Keratinocyte (primary cell): ENCODE measurements around the gene MANBA.

Source experiments
- EZH2 ChIP-seq: IDR thresholded peaks from one replicate; pipeline ENCODE4 v1.6.1; 2012; ENCODE audit warnings: inconsistent platforms, mild to moderate bottlenecking, low read length, moderate library complexity
- TF ChIP-seq, protein P1 (sequence below), 3 experiments: IDR thresholded peaks in 1 of 3; conservative IDR thresholded peaks in 1 of 3; optimal IDR thresholded peaks in 1 of 3; 2 replicates in 2 of 3; 3 replicates in 1 of 3; pipeline versions ENCODE3 to v1.5.1; 2011; ENCODE audit warnings: low read length in 3 of 3, mild to moderate bottlenecking in 3 of 3, moderate library complexity in 2 of 3, control low read depth in 1 of 3, inconsistent platforms in 1 of 3; ENCODE audit not compliant: insufficient read depth in 2 of 3; ENCODE audit errors: extremely low read depth in 1 of 3

DNA sequence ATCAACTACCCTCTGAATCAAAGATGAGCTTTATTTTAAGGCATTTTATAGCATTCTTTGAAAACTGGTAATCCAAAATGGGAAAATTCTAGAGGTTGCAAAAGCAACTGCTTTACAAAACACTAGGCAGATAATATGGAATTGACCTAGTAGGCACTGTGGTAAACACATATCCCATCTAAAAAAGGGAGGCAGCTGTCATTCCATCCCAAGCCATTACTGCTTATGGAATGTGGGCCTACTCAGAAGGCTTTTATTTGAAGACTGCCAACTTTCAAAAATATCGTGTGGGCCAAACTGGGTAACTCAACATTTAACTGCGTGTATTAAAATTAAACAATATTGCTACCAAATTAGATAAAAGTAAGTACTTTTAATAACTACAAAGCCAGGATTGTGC, 47.2 kb upstream of the MANBA start:
- TF ChIP-seq, protein P1, sequence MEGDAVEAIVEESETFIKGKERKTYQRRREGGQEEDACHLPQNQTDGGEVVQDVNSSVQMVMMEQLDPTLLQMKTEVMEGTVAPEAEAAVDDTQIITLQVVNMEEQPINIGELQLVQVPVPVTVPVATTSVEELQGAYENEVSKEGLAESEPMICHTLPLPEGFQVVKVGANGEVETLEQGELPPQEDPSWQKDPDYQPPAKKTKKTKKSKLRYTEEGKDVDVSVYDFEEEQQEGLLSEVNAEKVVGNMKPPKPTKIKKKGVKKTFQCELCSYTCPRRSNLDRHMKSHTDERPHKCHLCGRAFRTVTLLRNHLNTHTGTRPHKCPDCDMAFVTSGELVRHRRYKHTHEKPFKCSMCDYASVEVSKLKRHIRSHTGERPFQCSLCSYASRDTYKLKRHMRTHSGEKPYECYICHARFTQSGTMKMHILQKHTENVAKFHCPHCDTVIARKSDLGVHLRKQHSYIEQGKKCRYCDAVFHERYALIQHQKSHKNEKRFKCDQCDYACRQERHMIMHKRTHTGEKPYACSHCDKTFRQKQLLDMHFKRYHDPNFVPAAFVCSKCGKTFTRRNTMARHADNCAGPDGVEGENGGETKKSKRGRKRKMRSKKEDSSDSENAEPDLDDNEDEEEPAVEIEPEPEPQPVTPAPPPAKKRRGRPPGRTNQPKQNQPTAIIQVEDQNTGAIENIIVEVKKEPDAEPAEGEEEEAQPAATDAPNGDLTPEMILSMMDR (optimal IDR thresholded peaks at IDR 0.05 in 1 of 3, IDR thresholded peaks at IDR 0.05 in 1 of 3, conservative IDR thresholded peaks at IDR 0.05 in 1 of 3; ENCODE audit: extremely low read depth in 1 of 3, insufficient read depth in 2 of 3, low read length in 3 of 3): no peak
- no peak for TF ChIP-seq EZH2
